Sigmoid colon (tissue), 4 donors: ENCODE measurements around the gene TOPBP1.

Experiments used
- EP300 ChIP-seq, 4 donors: sonication (generic); formaldehyde crosslinking; IDR thresholded peaks; one replicate each; pipeline ENCODE4 v1.6.1; 2017; ENCODE audit warnings: antibody characterized with exemption in 4 of 4
- POLR2AphosphoS5 ChIP-seq, 4 donors: sonication (generic); formaldehyde crosslinking; IDR thresholded peaks; one replicate each; pipeline ENCODE4 v1.6.1; 2017; ENCODE audit warnings: antibody characterized with exemption in 4 of 4

GRCh38 chr3:133610031-133610430 is 51.7 kb downstream of the TOPBP1 start:
- TF ChIP-seq EP300 (IDR thresholded peaks at IDR 0.05) (no peak), POLR2AphosphoS5 (IDR thresholded peaks at IDR 0.05) (no peak)
